ENCODE results near the gene C1orf232. TPM values are rescaled to one million over a fixed set of nuclear protein-coding genes. Genes with fewer than 3 reads are reported as not detected.

C1orf232 gene
- total and polyA plus RNA-seq, 4 donors = not detected

DNA sequence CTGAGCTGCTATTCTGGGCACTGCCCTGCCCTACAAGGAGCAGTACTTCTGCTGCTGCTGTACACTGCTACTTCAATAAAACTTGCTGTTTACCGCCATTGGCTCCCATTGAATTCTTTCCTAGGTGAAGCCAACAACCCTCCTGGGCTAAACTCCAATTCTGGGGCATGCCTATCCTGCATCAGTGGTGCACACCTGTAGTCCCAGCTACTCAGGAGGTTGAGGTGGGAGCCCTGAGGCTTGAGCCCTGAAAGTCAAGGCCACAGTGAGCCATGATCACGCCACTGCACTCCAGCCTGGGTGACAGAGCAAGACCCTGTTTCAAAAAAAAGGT is 36.0 kb downstream of the C1orf232 start (continued):
- TF ChIP-seq FOXA1 (IDR thresholded peaks at IDR 0.05) (no peak), NR2F2 (IDR thresholded peaks at IDR 0.05) (no peak), HNF4A (conservative IDR thresholded peaks at IDR 0.05) (no peak), EGR1 (IDR thresholded peaks at IDR 0.05; ENCODE audit: low read depth in 2 of 2) (no peak), SP1 (IDR thresholded peaks at IDR 0.05) (no peak), RAD21 (IDR thresholded peaks at IDR 0.05) (no peak), RXRA (IDR thresholded peaks at IDR 0.05) (no peak), ZBTB33 (IDR thresholded peaks at IDR 0.05) (no peak)

GRCh38 chr1:26132128-26132833 is 36.5 kb downstream of the C1orf232 start:
- Histone ChIP-seq H3K27ac (ENCODE audit: low read depth in 1 of 2, low read length in 2 of 2) (no peak overlapping the region), H3K9ac (ENCODE audit: low read depth in 1 of 2, low read length in 2 of 2) (no peak overlapping the region), H3K27me3 (ENCODE audit: control insufficient read depth in 4 of 4, insufficient read depth in 4 of 4, low read length in 3 of 4) (no peaks in the 10 kb centered on the region), H3K4me1 (ENCODE audit: control insufficient read depth in 4 of 4, insufficient read depth in 4 of 4, low read length in 3 of 4) (peaks cover 2 to 9% (median 4%) of the 10 kb centered on the region in 4 donors), H3K36me3 (ENCODE audit: control insufficient read depth in 4 of 4, insufficient read depth in 3 of 4, low read depth in 1 of 4, low read length in 3 of 4) (no peaks in the 10 kb centered on the region), H3K4me3 (ENCODE audit: low read depth in 1 of 3, low read length in 3 of 3) (no peak overlapping the region), H3K9me3 (ENCODE audit: control insufficient read depth in 4 of 4, low read length in 3 of 4) (no peaks in the 10 kb centered on the region)
- no peak for TF ChIP-seq REST (IDR thresholded peaks at IDR 0.05)
- no peak for TF ChIP-seq HNF4G (IDR thresholded peaks at IDR 0.05)
- TF ChIP-seq MAX (IDR thresholded peaks at IDR 0.05) = no peak
- no peak for TF ChIP-seq CTCF (IDR thresholded peaks at IDR 0.05; ENCODE audit: low read depth, low read length, missing input control)
- TF ChIP-seq RXRA (IDR thresholded peaks at IDR 0.05) = no peak
- no peak for TF ChIP-seq YY1 (IDR thresholded peaks at IDR 0.05)
- no peak for TF ChIP-seq FOXA1 (IDR thresholded peaks at IDR 0.05)
- no peak for TF ChIP-seq ATF3 (IDR thresholded peaks at IDR 0.05)
- WGBS = 89% methylated on average over 5 of the region's 5 CpGs
- no peak for DNase-seq (ENCODE audit: low spot score)

All from liver (tissue), 9 donors.